NT2/D1 (cell line): Measurements from ENCODE around the gene GALP.

Source experiments
- SUZ12 ChIP-seq: IDR thresholded peaks from 2 replicates; pipeline ENCODE4 v1.6.1; 2011; ENCODE audit not compliant: insufficient read length, insufficient read depth; ENCODE audit errors: extremely low read depth
- ZNF274 ChIP-seq: IDR thresholded peaks from 2 replicates; pipeline ENCODE4 v1.6.1; 2011; ENCODE audit warnings: mild to moderate bottlenecking, low read depth, low read length

- TF ChIP-seq SUZ12, result no peak
- no peak for TF ChIP-seq ZNF274
These were observed 22.3 kb upstream of the GALP start for GRCh38 chr19:56153507-56153906.
